Common myeloid progenitor, CD34-positive (primary cell): ENCODE data around the gene EXOC3L2.

Source experiments
- CTCF ChIA-PET: fragments of 350-600 bp; sonication (Branson Sonifier 250); formaldehyde crosslinking; loops from one replicate; lab custom pipeline; 2021; ENCODE audit warnings: antibody characterized with exemption; lab: Charles Lee
- POLR2A ChIA-PET: fragments of 350-600 bp; sonication (Branson Sonifier 250); formaldehyde crosslinking; loops from one replicate; lab custom pipeline; 2021; ENCODE audit warnings: antibody characterized with exemption; lab: Charles Lee
- DNase-seq, 3 donors: peaks; one replicate each; pipeline versions ENCODE4 v3.0.0 to v3.0.0-alpha.2; 2013
- H3K27ac ChIP-seq, 2 experiments: 1 replicate in 1 of 2; 2 replicates in 1 of 2; pipeline ENCODE4 v1.7.0; 2013; ENCODE audit warnings: inconsistent platforms in 2 of 2, low read length in 2 of 2, mild to moderate bottlenecking in 2 of 2, low read depth in 1 of 2, moderate library complexity in 1 of 2; ENCODE audit not compliant: severe bottlenecking in 2 of 2, insufficient read depth in 1 of 2, poor library complexity in 1 of 2
- H3K27me3 ChIP-seq, 5 experiments: replicated peaks in 2 of 5; 1 replicate in 3 of 5; 2 replicates in 2 of 5; pipeline versions ENCODE4 v1.6.1 to v1.7.0; 2013; ENCODE audit warnings: low read length in 4 of 5, mild to moderate bottlenecking in 2 of 5, moderate library complexity in 2 of 5, inconsistent platforms in 1 of 5; ENCODE audit not compliant: insufficient read depth in 5 of 5, control insufficient read depth in 4 of 5
- H3K36me3 ChIP-seq, 4 experiments: 1 replicate in 2 of 4; 2 replicates in 2 of 4; pipeline versions ENCODE4 v1.6.1 to v1.7.0; 2013; ENCODE audit warnings: low read length in 3 of 4, control low read depth in 1 of 4, mild to moderate bottlenecking in 1 of 4; ENCODE audit not compliant: control insufficient read depth in 4 of 4, insufficient read depth in 4 of 4
- H3K4me1 ChIP-seq, 4 experiments: 1 replicate in 3 of 4; 2 replicates in 1 of 4; pipeline versions ENCODE4 v1.6.1 to v1.7.1; 2013; ENCODE audit warnings: low read length in 3 of 4, mild to moderate bottlenecking in 3 of 4, control low read depth in 1 of 4, inconsistent platforms in 1 of 4, moderate library complexity in 1 of 4; ENCODE audit not compliant: control insufficient read depth in 4 of 4, insufficient read depth in 4 of 4; ENCODE audit errors: control extremely low read depth in 1 of 4
- H3K4me3 ChIP-seq, 7 experiments: 1 replicate in 4 of 7; 2 replicates in 3 of 7; pipeline versions ENCODE4 v1.5.1 to v1.7.0; 2013; ENCODE audit warnings: mild to moderate bottlenecking in 7 of 7, low read length in 6 of 7, moderate library complexity in 6 of 7, inconsistent platforms in 2 of 7, low read depth in 2 of 7, control low read depth in 1 of 7; ENCODE audit not compliant: insufficient read depth in 4 of 7, control insufficient read depth in 1 of 7; ENCODE audit errors: extremely low read depth in 1 of 7
- H3K9me3 ChIP-seq, 5 experiments: 1 replicate in 4 of 5; 2 replicates in 1 of 5; pipeline versions ENCODE4 v1.6.1 to v1.7.1; 2013; ENCODE audit warnings: low read length in 4 of 5, mild to moderate bottlenecking in 2 of 5, inconsistent platforms in 1 of 5, low read depth in 1 of 5, moderate library complexity in 1 of 5; ENCODE audit not compliant: control insufficient read depth in 4 of 5, insufficient read depth in 2 of 5; ENCODE audit errors: control extremely low read depth in 1 of 5
- WGBS: methylation state at CpG from one replicate; pipeline ENCODE4 v1.1.5; 2013; ENCODE audit not compliant: insufficient coverage; 5-methylcytosine and 5-hydroxymethylcytosine counted together

The EXOC3L2 gene

DNA sequence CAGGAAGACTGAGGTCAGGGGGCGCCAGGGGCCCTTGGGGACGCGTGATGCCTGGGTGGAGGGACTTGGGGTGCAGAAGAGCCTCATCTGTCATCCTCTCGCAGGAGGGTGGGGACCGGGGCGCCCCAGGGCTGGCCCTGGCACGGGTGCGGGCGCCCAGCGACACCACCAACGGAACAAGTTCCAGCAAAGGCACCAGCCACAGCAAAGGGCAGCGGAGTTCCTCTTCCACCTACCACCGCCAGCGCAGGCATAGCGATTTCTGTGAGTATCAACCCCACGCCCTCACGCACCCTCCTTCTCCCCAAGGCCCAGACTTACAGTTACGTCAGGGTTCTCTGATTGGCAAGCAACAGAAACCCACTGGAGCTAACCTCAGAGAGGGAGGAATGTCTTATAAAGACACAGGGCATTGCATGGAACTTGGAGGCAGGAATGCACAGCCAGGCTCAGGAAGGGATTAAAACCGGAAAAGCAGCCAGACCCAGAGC lies 35.3 kb upstream of the EXOC3L2 start:
- POLR2A ChIA-PET, result no interaction called here
- peak in 1 of 3 donors; percentile 11 for DNase-seq
- H3K27ac ChIP-seq, result no peak overlapping the region

DNA sequence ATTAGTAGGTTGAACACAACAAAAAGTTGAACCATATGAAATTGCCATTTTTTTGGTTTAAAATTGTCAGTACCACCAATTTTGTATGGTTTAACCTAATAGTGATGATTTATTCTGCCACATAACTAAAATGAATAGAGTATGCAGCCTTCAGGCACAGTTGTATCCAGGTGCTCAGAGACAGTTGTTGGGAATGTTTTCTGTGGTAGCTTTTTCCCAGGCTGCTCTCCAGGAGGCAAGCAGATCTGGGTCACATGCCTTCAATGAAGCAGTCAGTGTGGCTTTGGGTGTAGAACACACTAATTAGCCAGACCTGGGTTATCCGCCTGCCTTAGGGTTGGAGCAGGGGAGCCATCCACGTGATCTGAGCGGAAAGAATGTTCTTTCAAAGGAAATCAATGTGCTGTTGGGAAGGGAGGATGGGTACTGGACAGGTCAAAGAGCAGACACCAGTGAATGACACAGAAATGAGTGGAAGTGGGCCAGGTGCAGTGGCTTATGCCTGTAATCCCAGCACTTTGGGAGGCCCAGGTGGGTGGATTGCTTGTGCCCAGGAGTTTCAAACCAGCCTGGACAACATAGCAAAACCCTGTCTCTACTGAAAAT lies 34.5 kb upstream of the EXOC3L2 start:
- no peak for DNase-seq
- CTCF ChIA-PET, result no interaction called here
- Histone ChIP-seq H3K9me3 (peaks cover 0 to 5% (median 0%) of the 10 kb centered on the region in 5 experiments), H3K4me3 (no peak overlapping the region), H3K27me3 (no peaks in the 10 kb centered on the region), H3K4me1 (peaks cover 0 to 2% (median 0%) of the 10 kb centered on the region in 4 experiments), H3K27ac (no peak overlapping the region), H3K36me3 (peaks cover 3 to 49% (median 17%) of the 10 kb centered on the region in 4 experiments)
- POLR2A ChIA-PET, result no interaction called here
- WGBS, result 91% methylated on average over 3 of the region's 3 CpGs

More for the DNA sequence above, 35.3 kb upstream of the EXOC3L2 start:
- WGBS, result 97% methylated on average over 17 of the region's 19 CpGs
- Histone ChIP-seq H3K9me3 (peaks cover 0 to 6% (median 0%) of the 10 kb centered on the region in 5 experiments), H3K4me3 (no peak overlapping the region), H3K27me3 (no peaks in the 10 kb centered on the region), H3K36me3 (peaks cover 3 to 50% (median 17%) of the 10 kb centered on the region in 4 experiments), H3K4me1 (peaks cover 0 to 2% (median 0%) of the 10 kb centered on the region in 4 experiments)
- CTCF ChIA-PET, result interaction anchor here (0.6 kb wide), 1 partner anchor 105 kb away, joined by 4 read pairs; no protein-coding TSS in a partner anchor

DNA sequence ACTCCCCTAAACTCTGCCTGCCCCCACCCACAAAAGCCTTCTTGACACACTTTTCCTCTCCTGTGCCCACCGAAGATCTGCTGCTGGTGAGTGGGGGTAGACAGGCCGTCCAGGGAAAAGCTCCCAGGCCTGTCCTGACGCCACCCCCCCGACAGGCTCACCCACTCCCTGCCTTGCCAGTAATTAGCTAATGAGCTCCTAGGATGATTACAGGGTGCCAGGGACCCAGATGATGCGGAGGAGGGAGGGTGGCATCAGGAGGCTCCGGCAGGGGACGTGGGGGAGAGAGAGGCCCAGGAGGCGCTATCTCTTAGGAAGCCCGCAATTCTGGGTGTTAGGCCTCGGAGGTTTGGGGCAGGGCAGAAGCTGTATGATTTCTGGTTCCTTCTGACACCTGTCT lies 32.9 kb upstream of the EXOC3L2 start:
- CTCF ChIA-PET, result interaction anchor here (1.3 kb wide), 1 partner anchor 11 kb away, joined by 3 read pairs; no protein-coding TSS in a partner anchor
- Histone ChIP-seq H3K36me3 (peaks cover 4 to 54% (median 25%) of the 10 kb centered on the region in 4 experiments), H3K4me3 (no peak overlapping the region), H3K27ac (no peak overlapping the region), H3K9me3 (no peaks in the 10 kb centered on the region), H3K4me1 (no peaks in the 10 kb centered on the region), H3K27me3 (no peaks in the 10 kb centered on the region)
- no peak for DNase-seq
- POLR2A ChIA-PET, result no interaction called here
- 96% methylated on average over 9 of the region's 10 CpGs for WGBS

DNA sequence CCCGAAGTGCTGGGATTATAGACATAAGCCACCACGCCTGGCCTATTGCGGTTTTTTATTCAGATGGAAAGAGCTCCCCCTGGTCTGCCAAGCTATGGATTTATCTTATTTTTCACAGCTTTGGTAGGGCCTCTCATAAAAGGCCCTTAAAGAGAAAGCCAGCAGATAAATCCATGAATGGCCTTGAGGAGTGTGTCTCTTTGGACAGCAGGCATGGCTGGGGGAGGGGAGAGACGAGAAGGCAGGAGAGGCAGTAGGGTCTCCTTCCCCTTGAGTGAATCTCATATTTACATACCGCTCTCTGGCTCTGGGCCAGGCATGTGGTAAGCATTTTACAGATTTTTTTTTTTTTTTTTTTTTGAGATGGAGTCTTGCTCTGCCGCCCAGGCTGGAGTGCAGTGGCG lies 31.1 kb upstream of the EXOC3L2 start:
- Histone ChIP-seq H3K27me3 (no peaks in the 10 kb centered on the region), H3K4me3 (no peak overlapping the region), H3K9me3 (no peaks in the 10 kb centered on the region), H3K27ac (no peak overlapping the region), H3K4me1 (no peaks in the 10 kb centered on the region), H3K36me3 (peaks cover 9 to 63% (median 30%) of the 10 kb centered on the region in 4 experiments)
- WGBS, result 100% methylated on average over 3 of the region's 7 CpGs
- CTCF ChIA-PET, result no interaction called here
- peak in 1 of 3 donors; percentile 14 for DNase-seq
- POLR2A ChIA-PET, result no interaction called here

DNA sequence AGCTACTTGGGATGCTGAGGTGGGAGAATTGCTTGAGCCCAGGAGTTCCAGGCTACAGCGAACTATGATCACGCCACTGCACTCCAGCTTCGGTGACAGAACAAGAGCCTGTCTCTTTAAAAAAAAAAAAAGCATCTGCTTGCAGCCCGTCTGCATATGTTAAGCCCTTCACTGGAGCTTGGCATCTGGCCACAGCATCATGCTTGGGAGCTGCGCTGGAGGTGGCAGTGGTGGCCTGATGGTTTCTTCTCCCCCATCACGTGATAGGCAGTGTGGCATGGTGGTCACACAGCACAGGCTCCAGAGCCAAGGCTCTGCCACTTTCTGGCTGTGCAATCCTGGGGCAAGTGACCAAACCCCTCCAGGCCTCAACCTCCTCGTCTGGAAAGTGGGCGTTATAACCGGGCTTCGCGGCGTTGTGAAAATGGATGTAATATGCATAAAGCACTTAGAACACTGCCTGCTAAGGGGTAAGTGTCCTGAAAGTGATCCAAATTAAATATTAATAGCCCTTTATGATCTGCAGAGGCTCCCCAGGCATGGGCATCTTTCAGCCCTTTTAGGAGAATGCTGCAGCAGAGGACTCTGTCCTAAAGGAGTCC lies 30.3 kb upstream of the EXOC3L2 start:
- 90% methylated on average over 11 of the region's 12 CpGs for WGBS
- Histone ChIP-seq H3K27me3 (no peaks in the 10 kb centered on the region), H3K9me3 (no peaks in the 10 kb centered on the region), H3K4me3 (no peak overlapping the region), H3K4me1 (no peaks in the 10 kb centered on the region), H3K36me3 (peaks cover 10 to 61% (median 30%) of the 10 kb centered on the region in 4 experiments), H3K27ac (no peak overlapping the region)
- DNase-seq, result no peak
- CTCF ChIA-PET, result no interaction called here
- POLR2A ChIA-PET, result no interaction called here

DNA sequence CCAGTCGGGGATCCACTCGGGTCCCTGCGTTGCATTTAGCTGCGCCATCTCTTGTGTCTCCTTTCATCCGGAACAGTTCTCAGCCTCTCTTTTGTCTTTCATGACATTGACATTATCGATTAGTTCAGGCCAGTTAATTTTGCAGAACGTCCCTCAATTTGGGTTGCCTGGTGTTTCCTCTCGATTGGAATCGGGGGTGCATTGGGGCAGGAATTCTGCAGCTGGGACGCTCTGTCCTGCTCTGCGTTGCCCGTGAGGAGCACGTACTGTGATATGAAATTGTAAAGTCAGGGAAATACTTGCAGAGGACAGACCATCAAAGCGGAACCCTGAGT lies 28.3 kb upstream of the EXOC3L2 start:
- Histone ChIP-seq H3K4me3 (no peak overlapping the region), H3K27me3 (no peaks in the 10 kb centered on the region), H3K9me3 (no peaks in the 10 kb centered on the region), H3K27ac (no peak overlapping the region), H3K36me3 (peaks cover 8 to 53% (median 32%) of the 10 kb centered on the region in 4 experiments), H3K4me1 (no peaks in the 10 kb centered on the region)
- over 99% methylated on average over 14 of the region's 14 CpGs for WGBS
- CTCF ChIA-PET, result no interaction called here
- DNase-seq, result no peak
- POLR2A ChIA-PET, result no interaction called here

DNA sequence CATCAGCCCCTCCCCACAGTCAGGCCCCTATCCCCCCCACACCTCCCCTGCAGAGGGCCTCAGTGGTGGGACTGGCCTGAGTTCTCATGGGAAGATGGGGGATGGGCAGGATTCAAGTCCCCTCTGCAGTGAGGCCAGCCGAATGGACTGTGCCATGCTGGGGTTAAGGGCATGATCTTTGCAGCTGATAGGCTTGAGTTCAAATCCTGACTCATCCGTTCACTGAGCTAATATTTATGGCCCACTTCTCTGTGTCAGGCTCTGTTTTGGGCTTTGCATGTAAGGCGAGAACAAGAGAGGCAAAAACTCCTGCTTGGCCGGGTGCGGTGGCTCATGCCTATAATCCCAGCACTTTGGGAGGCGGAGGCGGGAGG lies 26.5 kb upstream of the EXOC3L2 start:
- ChIA-PET POLR2A (no interaction called here), CTCF (no interaction called here)
- Histone ChIP-seq H3K9me3 (no peaks in the 10 kb centered on the region), H3K27ac (no peak overlapping the region), H3K36me3 (peaks cover 8 to 50% (median 28%) of the 10 kb centered on the region in 4 experiments), H3K4me1 (no peaks in the 10 kb centered on the region), H3K27me3 (no peaks in the 10 kb centered on the region), H3K4me3 (no peak overlapping the region)
- WGBS, result 84% methylated on average over 7 of the region's 7 CpGs
- no peak for DNase-seq
